Lung microvascular endothelial cell (primary cell): Measurements from ENCODE around the gene RTN1. TPM values are rescaled to one million over a fixed set of nuclear protein-coding genes. Genes with fewer than 3 reads are reported as not detected.

Experiments used
- DNase-seq, 2 donors: peaks; one replicate each; pipeline versions ENCODE4 v3.0.0 to v3.0.0-alpha.2; 2010; ENCODE audit warnings: low read depth in 2 of 2
- total RNA-seq: library from RNA; depleted of rRNA; stranded (reverse); fragments of >200 nt; gene quantifications from 2 replicates; pipeline ENCODE4 v1.2.1, GENCODE V29; 2014

The RTN1 gene
- total RNA-seq, 1 donor from 2014 or later: under 0.01 TPM

- peak in 1 of 2 donors; percentile 3 for DNase-seq
These were observed 300.5 kb downstream of the RTN1 start for GRCh38 chr14:59570122-59570521.

GRCh38 chr14:59566725-59567124 is 303.9 kb downstream of the RTN1 start:
- DNase-seq: no peak

GRCh38 chr14:59566296-59566695 is 304.3 kb downstream of the RTN1 start:
- no peak for DNase-seq

GRCh38 chr14:59565087-59565486 is 305.5 kb downstream of the RTN1 start:
- no peak for DNase-seq

- DNase-seq: no peak
These were observed 306.2 kb downstream of the RTN1 start for GRCh38 chr14:59564366-59564765.

- no peak for DNase-seq
These were observed 323.3 kb downstream of the RTN1 start for GRCh38 chr14:59547310-59547709.

Other genes starting within 250 kb of the RTN1 start
- gene LRRC9, start 49.4 kb upstream of the RTN1 start, total RNA-seq: not detected in 2 replicates
- 44.0 and 71.0 TPM in 2 replicates for gene PCNX4, start 221.1 kb upstream of the RTN1 start, total RNA-seq